ENCODE measurements around the gene BGLAP.

BGLAP gene

GRCh38 chr1:156247460-156248322 lies 5.7 kb downstream of the BGLAP start, which contains the start of gene PAQR6:
TSS of gene PAQR6 (minus strand) at chr1:156248056. CDS start at chr1:156246731, 1,325 bp downstream.
- TF ChIP-seq, protein P1, sequence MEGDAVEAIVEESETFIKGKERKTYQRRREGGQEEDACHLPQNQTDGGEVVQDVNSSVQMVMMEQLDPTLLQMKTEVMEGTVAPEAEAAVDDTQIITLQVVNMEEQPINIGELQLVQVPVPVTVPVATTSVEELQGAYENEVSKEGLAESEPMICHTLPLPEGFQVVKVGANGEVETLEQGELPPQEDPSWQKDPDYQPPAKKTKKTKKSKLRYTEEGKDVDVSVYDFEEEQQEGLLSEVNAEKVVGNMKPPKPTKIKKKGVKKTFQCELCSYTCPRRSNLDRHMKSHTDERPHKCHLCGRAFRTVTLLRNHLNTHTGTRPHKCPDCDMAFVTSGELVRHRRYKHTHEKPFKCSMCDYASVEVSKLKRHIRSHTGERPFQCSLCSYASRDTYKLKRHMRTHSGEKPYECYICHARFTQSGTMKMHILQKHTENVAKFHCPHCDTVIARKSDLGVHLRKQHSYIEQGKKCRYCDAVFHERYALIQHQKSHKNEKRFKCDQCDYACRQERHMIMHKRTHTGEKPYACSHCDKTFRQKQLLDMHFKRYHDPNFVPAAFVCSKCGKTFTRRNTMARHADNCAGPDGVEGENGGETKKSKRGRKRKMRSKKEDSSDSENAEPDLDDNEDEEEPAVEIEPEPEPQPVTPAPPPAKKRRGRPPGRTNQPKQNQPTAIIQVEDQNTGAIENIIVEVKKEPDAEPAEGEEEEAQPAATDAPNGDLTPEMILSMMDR (IDR thresholded peaks at IDR 0.05; ENCODE audit: insufficient read depth, low read length, missing control alignments): no peak
- ChIA-PET CTCF (interaction anchor here (1.5 kb wide), 1 partner anchor 10 kb away, joined by 4 read pairs; no protein-coding TSS in a partner anchor), POLR2A (no interaction called here)
- DNase-seq (ENCODE audit: low read depth, low spot score): no peak
- H3K4me3 ChIP-seq (ENCODE audit: low read depth, low read length): no peak within 1 kb of the TSS

DNA sequence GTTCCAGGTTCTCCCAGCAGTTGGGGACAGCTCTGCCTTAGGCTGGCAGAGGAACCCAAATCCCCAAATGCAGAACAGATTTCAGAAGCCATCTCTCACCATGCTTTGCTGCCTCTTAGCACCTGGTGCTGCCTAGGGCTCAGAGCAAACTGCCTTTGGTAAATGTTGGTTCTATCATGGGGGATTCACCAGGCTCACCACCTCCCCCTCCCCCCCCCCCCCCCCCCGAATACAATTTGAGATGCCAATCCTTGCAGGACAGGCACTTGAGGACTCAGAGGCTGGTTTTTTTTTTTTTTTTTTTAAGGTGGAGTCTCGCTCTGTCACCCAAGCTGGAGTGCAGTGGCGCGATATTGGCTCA lies 6.3 kb downstream of the BGLAP start:
- no peak overlapping the region for H3K4me3 ChIP-seq (ENCODE audit: low read depth, low read length)
- POLR2A ChIA-PET: no interaction called here
- CTCF ChIA-PET: no interaction called here
- TF ChIP-seq, protein P1 (IDR thresholded peaks at IDR 0.05; ENCODE audit: insufficient read depth, low read length, missing control alignments): no peak
- no peak for DNase-seq (ENCODE audit: low read depth, low spot score)

GRCh38 chr1:156249593-156249992 lies 7.6 kb downstream of the BGLAP start:
- POLR2A ChIA-PET: no interaction called here
- CTCF ChIA-PET: interaction anchor here (1.1 kb wide), 1 partner anchor 8 kb away, joined by 3 read pairs; no protein-coding TSS in a partner anchor

GRCh38 chr1:156251527-156251926 lies 9.5 kb downstream of the BGLAP start:
- CTCF ChIA-PET: interaction anchor here (1.0 to 3.5 kb wide), 6 partner anchors 12 to 108 kb away, joined by 3 to 13 read pairs (median 4); no protein-coding TSS in a partner anchor
- POLR2A ChIA-PET: interaction anchor here (1.1 kb wide), 1 partner anchor 9 kb away, joined by 3 read pairs; no protein-coding TSS in a partner anchor
- H3K4me3 ChIP-seq (ENCODE audit: low read depth, low read length): no peak overlapping the region
- TF ChIP-seq, protein P1 (IDR thresholded peaks at IDR 0.05; ENCODE audit: insufficient read depth, low read length, missing control alignments): no peak
- no peak for DNase-seq (ENCODE audit: low read depth, low spot score)

More at GRCh38 chr1:156249593-156249992, 7.6 kb downstream of the BGLAP start:
- TF ChIP-seq, protein P1 (IDR thresholded peaks at IDR 0.05; ENCODE audit: insufficient read depth, low read length, missing control alignments): no peak
- DNase-seq (ENCODE audit: low read depth, low spot score): no peak
- no peak overlapping the region for H3K4me3 ChIP-seq (ENCODE audit: low read depth, low read length)

GRCh38 chr1:156253634-156254033 lies 11.7 kb downstream of the BGLAP start:
- no peak overlapping the region for H3K4me3 ChIP-seq (ENCODE audit: low read depth, low read length)
- no peak for DNase-seq (ENCODE audit: low read depth, low spot score)
- TF ChIP-seq, protein P1 (IDR thresholded peaks at IDR 0.05; ENCODE audit: insufficient read depth, low read length, missing control alignments): no peak
- ChIA-PET CTCF (interaction anchor here (0.8 to 3.5 kb wide), 2 partner anchors 19 to 66 kb away, joined by 3 to 13 read pairs; no protein-coding TSS in a partner anchor), POLR2A (interaction anchor here (0.5 kb wide), 1 partner anchor 20 kb away, joined by 4 read pairs; no protein-coding TSS in a partner anchor)

DNA sequence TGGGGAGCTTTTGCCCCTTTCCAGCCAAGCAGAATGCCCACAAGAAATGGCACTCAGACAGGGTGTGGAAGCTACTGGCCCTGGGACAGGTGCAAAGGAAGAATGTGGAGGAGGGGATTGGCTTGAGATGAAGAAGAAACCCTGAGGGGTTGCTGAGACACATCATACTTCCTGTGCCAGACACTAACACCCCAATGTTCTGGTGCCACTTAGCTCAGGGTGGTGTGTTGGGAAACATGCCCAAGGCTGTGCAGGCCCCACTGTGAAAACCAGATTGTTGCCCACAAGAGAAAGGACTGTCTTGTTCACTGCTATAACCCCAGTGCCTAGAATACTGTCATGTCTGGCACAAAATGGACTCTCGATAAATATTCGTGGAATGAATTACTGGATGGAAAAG lies 15.7 kb downstream of the BGLAP start:
- CTCF ChIA-PET: interaction anchor here (0.9 to 1.5 kb wide), 5 partner anchors 8 to 161 kb away, joined by 3 to 4 read pairs (median 3); no protein-coding TSS in a partner anchor
- TF ChIP-seq, protein P1 (IDR thresholded peaks at IDR 0.05; ENCODE audit: insufficient read depth, low read length, missing control alignments): no peak
- POLR2A ChIA-PET: no interaction called here
- no peak overlapping the region for H3K4me3 ChIP-seq (ENCODE audit: low read depth, low read length)
- no peak for DNase-seq (ENCODE audit: low read depth, low spot score)
